ENCODE results near the gene TBATA. TPM values are rescaled to one million over a fixed set of nuclear protein-coding genes. Genes with fewer than 3 reads are reported as not detected.

TBATA gene
- total and polyA plus RNA-seq, 4 experiments from 2014 or later = not detected

GRCh38 chr10:70782746-70783680 is 2.2 kb downstream of the TBATA start:
- Histone ChIP-seq H3K4me3 (ENCODE audit: low read length in 2 of 2) (no peak overlapping the region), H3K36me3 (ENCODE audit: insufficient read depth, low read length) (no peaks in the 10 kb centered on the region), H3K27ac (ENCODE audit: low read depth, low read length) (no peak overlapping the region), H3K9me3 (ENCODE audit: control insufficient read depth in 1 of 2, low read length in 2 of 2) (no peaks in the 10 kb centered on the region), H3K4me1 (ENCODE audit: insufficient read depth, low read length) (no peaks in the 10 kb centered on the region), H3K27me3 (ENCODE audit: insufficient read depth, low read length) (no peaks in the 10 kb centered on the region)
- Mint-ChIP-seq H3K4me1 (peaks cover 0 to 3% (median 0%) of the 10 kb centered on the region in 4 donors), H3K27ac (no peak overlapping the region), H3K27me3 (peaks cover 1 to 4% of the 10 kb centered on the region in 2 donors), H3K36me3 (no peaks in the 10 kb centered on the region), H3K9me3 (peaks cover 0 to 1% (median 0%) of the 10 kb centered on the region in 8 donors), H3K4me3 (no peak overlapping the region)
- ChIA-PET CTCF (ENCODE audit: partially characterized antibody) (no interaction called here), POLR2A (ENCODE audit: partially characterized antibody) (no interaction called here)
- no peak for DNase-seq
- intact Hi-C loops (cut with micrococcal nuclease) = no loop called here

GRCh38 chr10:70782086-70782745 is 3.0 kb downstream of the TBATA start:
- no peaks in the 10 kb centered on the region for H3K27me3 ChIP-seq (ENCODE audit: insufficient read depth, low read length)
- H3K4me1 Mint-ChIP-seq = peaks cover 0 to 3% (median 0%) of the 10 kb centered on the region in 4 donors
- no peak overlapping the region for H3K4me3 ChIP-seq (ENCODE audit: low read length in 2 of 2)
- peaks cover 0 to 1% (median 0%) of the 10 kb centered on the region in 8 donors for H3K9me3 Mint-ChIP-seq
- H3K27ac Mint-ChIP-seq = no peak overlapping the region
- ChIA-PET CTCF (ENCODE audit: partially characterized antibody) (no interaction called here), POLR2A (ENCODE audit: partially characterized antibody) (no interaction called here)
- intact Hi-C loops (cut with micrococcal nuclease) = no loop called here
- no peak overlapping the region for H3K27ac ChIP-seq (ENCODE audit: low read depth, low read length)
- H3K36me3 Mint-ChIP-seq = no peaks in the 10 kb centered on the region
- DNase-seq = no peak
- no peaks in the 10 kb centered on the region for H3K36me3 ChIP-seq (ENCODE audit: insufficient read depth, low read length)
- H3K9me3 ChIP-seq (ENCODE audit: control insufficient read depth in 1 of 2, low read length in 2 of 2) = no peaks in the 10 kb centered on the region
- peaks cover 1 to 4% of the 10 kb centered on the region in 2 donors for H3K27me3 Mint-ChIP-seq
- no peaks in the 10 kb centered on the region for H3K4me1 ChIP-seq (ENCODE audit: insufficient read depth, low read length)
- no peak overlapping the region for H3K4me3 Mint-ChIP-seq

GRCh38 chr10:70781461-70782051 is 3.6 kb downstream of the TBATA start:
- ChIA-PET POLR2A (ENCODE audit: partially characterized antibody) (no interaction called here), CTCF (ENCODE audit: partially characterized antibody) (no interaction called here)
- H3K4me1 ChIP-seq (ENCODE audit: insufficient read depth, low read length) = no peaks in the 10 kb centered on the region
- no peaks in the 10 kb centered on the region for H3K9me3 ChIP-seq (ENCODE audit: control insufficient read depth in 1 of 2, low read length in 2 of 2)
- no peaks in the 10 kb centered on the region for H3K27me3 ChIP-seq (ENCODE audit: insufficient read depth, low read length)
- peak overlapping the region in 1 of 7 donors; percentile 49 for H3K27ac Mint-ChIP-seq
- H3K4me3 Mint-ChIP-seq = no peak overlapping the region
- peaks cover 1 to 4% of the 10 kb centered on the region in 2 donors for H3K27me3 Mint-ChIP-seq
- no peaks in the 10 kb centered on the region for H3K36me3 ChIP-seq (ENCODE audit: insufficient read depth, low read length)
- peaks cover 0 to 1% (median 0%) of the 10 kb centered on the region in 8 donors for H3K9me3 Mint-ChIP-seq
- H3K27ac ChIP-seq (ENCODE audit: low read depth, low read length) = no peak overlapping the region
- H3K4me1 Mint-ChIP-seq = no peaks in the 10 kb centered on the region
- H3K36me3 Mint-ChIP-seq = no peaks in the 10 kb centered on the region
- DNase-seq = no peak
- no peak overlapping the region for H3K4me3 ChIP-seq (ENCODE audit: low read length in 2 of 2)
- intact Hi-C loops (cut with micrococcal nuclease) = no loop called here

DNA sequence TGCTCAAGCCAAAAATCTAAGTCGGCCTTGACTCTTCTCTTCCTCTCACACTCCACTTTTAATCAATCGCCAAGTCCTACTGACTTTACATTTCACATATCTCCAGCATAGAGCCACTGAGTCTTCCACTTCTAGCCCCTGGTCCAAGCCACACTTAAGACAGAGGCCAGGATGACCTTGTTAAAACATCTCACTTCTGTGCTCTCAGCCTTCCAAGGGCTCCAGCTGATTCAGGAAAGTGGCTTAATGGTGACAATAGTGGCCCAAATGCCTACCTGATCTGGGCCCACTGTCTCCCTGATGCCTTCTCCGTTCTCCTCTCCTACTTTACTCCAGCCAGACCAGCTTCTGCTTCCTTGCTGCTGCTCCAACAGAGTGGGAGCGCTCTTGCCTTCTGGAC is 4.4 kb downstream of the TBATA start:
- POLR2A ChIA-PET (ENCODE audit: partially characterized antibody) = no interaction called here
- Mint-ChIP-seq H3K27me3 (peaks cover 0 to 4% of the 10 kb centered on the region in 2 donors), H3K4me1 (no peaks in the 10 kb centered on the region)

DNA sequence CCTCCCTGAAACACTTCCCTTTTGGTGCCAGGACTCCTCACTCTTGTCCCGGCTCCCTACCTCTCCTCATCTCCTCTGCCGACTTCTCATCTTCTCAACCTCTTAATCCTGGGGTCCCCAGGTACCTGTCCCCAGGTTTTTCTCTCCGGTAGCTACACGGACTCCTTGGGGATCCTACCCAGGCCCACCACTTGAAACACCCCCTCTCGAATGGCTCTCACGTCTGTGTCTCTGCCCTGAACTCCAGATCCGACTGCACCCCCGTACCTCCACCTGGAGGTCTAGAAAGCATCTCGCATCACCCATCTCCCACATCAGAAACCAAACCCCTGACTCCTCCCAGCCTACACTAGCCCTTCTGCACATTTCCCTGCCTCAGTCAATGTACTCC is 4.8 kb downstream of the TBATA start:
- peaks cover 0 to 1% (median 0%) of the 10 kb centered on the region in 8 donors for H3K9me3 Mint-ChIP-seq
- Histone ChIP-seq H3K36me3 (ENCODE audit: insufficient read depth, low read length) (no peaks in the 10 kb centered on the region), H3K4me1 (ENCODE audit: insufficient read depth, low read length) (no peaks in the 10 kb centered on the region), H3K27ac (ENCODE audit: low read depth, low read length) (no peak overlapping the region), H3K4me3 (ENCODE audit: low read length in 2 of 2) (no peak overlapping the region), H3K9me3 (ENCODE audit: control insufficient read depth in 1 of 2, low read length in 2 of 2) (no peaks in the 10 kb centered on the region), H3K27me3 (ENCODE audit: insufficient read depth, low read length) (no peaks in the 10 kb centered on the region)
- CTCF ChIA-PET (ENCODE audit: partially characterized antibody) = interaction anchor here (0.6 kb wide), 1 partner anchor 55 kb away, joined by 4 read pairs; no protein-coding TSS in a partner anchor
- no peak overlapping the region for H3K4me3 Mint-ChIP-seq
- H3K36me3 Mint-ChIP-seq = no peaks in the 10 kb centered on the region
- no peaks in the 10 kb centered on the region for H3K4me1 Mint-ChIP-seq
- peaks cover 0 to 4% of the 10 kb centered on the region in 2 donors for H3K27me3 Mint-ChIP-seq
- H3K27ac Mint-ChIP-seq = no peak overlapping the region
- DNase-seq = no peak
- POLR2A ChIA-PET (ENCODE audit: partially characterized antibody) = no interaction called here
- intact Hi-C loops (cut with micrococcal nuclease) = no loop called here

More for the DNA sequence above, 4.4 kb downstream of the TBATA start:
- no peak for DNase-seq
- Mint-ChIP-seq H3K36me3 (no peaks in the 10 kb centered on the region), H3K27ac (no peak overlapping the region), H3K4me3 (no peak overlapping the region), H3K9me3 (peaks cover 0 to 1% (median 0%) of the 10 kb centered on the region in 8 donors)
- no peaks in the 10 kb centered on the region for H3K4me1 ChIP-seq (ENCODE audit: insufficient read depth, low read length)
- no peak overlapping the region for H3K27ac ChIP-seq (ENCODE audit: low read depth, low read length)
- H3K4me3 ChIP-seq (ENCODE audit: low read length in 2 of 2) = no peak overlapping the region
- CTCF ChIA-PET (ENCODE audit: partially characterized antibody) = no interaction called here
- intact Hi-C loops (cut with micrococcal nuclease) = no loop called here
- no peaks in the 10 kb centered on the region for H3K27me3 ChIP-seq (ENCODE audit: insufficient read depth, low read length)
- H3K9me3 ChIP-seq (ENCODE audit: control insufficient read depth in 1 of 2, low read length in 2 of 2) = no peaks in the 10 kb centered on the region
- no peaks in the 10 kb centered on the region for H3K36me3 ChIP-seq (ENCODE audit: insufficient read depth, low read length)

DNA sequence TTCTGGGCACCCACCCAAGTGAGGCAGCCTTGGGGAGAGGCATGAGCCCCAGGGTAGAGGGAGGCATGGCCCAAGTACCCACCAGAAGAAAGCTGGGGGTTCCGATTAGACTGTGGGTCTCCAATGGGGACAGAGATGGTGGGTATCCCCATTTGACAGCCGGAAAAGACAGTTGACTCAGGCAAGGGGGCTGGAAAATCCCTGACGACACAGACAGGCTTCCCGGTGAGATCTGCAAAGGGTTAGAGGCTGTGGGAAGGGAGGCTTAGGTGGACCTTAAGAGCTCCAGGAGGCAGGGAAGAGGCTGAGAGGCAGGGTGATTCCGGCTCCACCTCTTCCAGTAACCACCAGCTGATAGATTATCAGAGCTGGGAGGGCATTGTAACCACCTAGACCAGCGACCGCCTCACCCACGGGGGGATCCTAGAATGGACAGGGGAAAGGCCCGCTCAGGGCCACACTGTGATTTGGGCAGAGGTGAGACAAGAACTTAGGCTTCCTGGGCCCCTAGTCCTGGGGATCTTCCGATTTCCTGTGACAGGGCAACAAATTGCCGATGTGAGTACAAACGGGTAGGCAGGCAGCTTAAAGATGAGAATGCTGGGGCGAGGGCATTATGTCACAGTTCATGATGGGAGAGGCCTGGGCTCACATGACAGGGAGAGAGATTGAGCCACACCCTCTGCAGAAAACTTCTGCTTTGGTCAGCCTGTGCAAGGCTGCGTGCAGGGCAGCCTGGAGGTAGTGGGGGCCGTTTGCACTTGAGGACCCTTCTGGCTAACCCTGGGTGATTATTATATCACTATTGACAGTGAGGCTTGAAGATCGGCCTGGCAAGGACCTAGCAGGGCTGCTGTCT is 5.4 kb downstream of the TBATA start:
- Mint-ChIP-seq H3K36me3 (no peaks in the 10 kb centered on the region), H3K27me3 (peaks cover 0 to 4% of the 10 kb centered on the region in 2 donors), H3K4me3 (no peak overlapping the region), H3K4me1 (no peaks in the 10 kb centered on the region), H3K9me3 (peaks cover 0 to 1% (median 0%) of the 10 kb centered on the region in 8 donors), H3K27ac (no peak overlapping the region)
- H3K27ac ChIP-seq (ENCODE audit: low read depth, low read length) = no peak overlapping the region
- no peak overlapping the region for H3K4me3 ChIP-seq (ENCODE audit: low read length in 2 of 2)
- intact Hi-C loops (cut with micrococcal nuclease) = no loop called here
- no peaks in the 10 kb centered on the region for H3K36me3 ChIP-seq (ENCODE audit: insufficient read depth, low read length)
- POLR2A ChIA-PET (ENCODE audit: partially characterized antibody) = no interaction called here
- no peaks in the 10 kb centered on the region for H3K4me1 ChIP-seq (ENCODE audit: insufficient read depth, low read length)
- no peaks in the 10 kb centered on the region for H3K9me3 ChIP-seq (ENCODE audit: control insufficient read depth in 1 of 2, low read length in 2 of 2)
- DNase-seq = no peak
- H3K27me3 ChIP-seq (ENCODE audit: insufficient read depth, low read length) = no peaks in the 10 kb centered on the region
- CTCF ChIA-PET (ENCODE audit: partially characterized antibody) = interaction anchor here (0.6 kb wide), 1 partner anchor 56 kb away, joined by 4 read pairs; no protein-coding TSS in a partner anchor
